OCI-LY3 (cell line): ENCODE measurements around the gene FES.

Experiments
- CTCF ChIP-seq: fragments of 200-600, 300-600 bp; sonication (generic); IDR thresholded peaks from 2 replicates; pipeline ENCODE4 v1.5.1; 2014; ENCODE audit warnings: antibody characterized with exemption, low read length, low read depth
- EZH2phosphoT487 ChIP-seq: fragments of 200-600 bp; shearing (Covaris generic); IDR thresholded peaks from 2 replicates; pipeline ENCODE4 v1.6.1; 2018; ENCODE audit warnings: antibody characterized with exemption, mixed run types, low read depth

- TF ChIP-seq CTCF (no peak), EZH2phosphoT487 (no peak)
Observed at GRCh38 chr15:90872486-90873184, 11.7 kb upstream of the FES start.
